Measurements from ENCODE around the gene CCL11. TPM values are rescaled to one million over a fixed set of nuclear protein-coding genes. Genes with fewer than 3 reads are reported as not detected.

CCL11 gene
- total RNA-seq: not detected in 2 replicates
- long read RNA-seq: 0 reads

DNA sequence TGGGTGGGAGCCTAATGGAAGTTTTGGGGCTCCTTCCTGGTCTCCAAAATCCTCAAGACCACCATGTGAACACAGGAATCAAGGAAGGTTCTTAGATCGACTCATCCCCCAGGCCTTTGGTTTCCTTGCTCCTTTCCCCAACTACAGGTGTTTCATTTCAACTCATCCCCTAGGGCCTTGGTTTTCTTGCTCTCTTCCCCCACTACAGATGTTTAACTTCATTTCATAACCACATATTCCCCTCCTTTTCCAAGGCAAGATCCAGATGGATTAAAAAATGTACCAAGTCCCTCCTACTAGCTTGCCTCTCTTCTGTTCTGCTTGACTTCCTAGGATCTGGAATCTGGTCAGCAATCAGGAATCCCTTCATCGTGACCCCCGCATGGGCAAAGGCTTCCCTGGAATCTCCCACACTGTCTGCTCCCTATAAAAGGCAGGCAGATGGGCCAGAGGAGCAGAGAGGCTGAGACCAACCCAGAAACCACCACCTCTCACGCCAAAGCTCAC lies at the start of gene CCL11:
CCL11 (plus strand) TSS at position 457 of the 507 bp plus-strand sequence. CDS start 67 bp downstream, outside the sequence.
- Mint-ChIP-seq H3K27ac (ENCODE audit: unreplicated experiment) (peak within 1 kb of the TSS; percentile 70), H3K36me3 (ENCODE audit: low read depth) (no peaks in the 10 kb centered on the region), H3K27me3 (ENCODE audit: low read depth) (peaks cover 84% of the 10 kb centered on the region), H3K9me3 (peaks cover 2% of the 10 kb centered on the region), H3K4me1 (no peaks in the 10 kb centered on the region), H3K4me3 (no peak within 1 kb of the TSS)
- TF ChIP-seq, protein P1, sequence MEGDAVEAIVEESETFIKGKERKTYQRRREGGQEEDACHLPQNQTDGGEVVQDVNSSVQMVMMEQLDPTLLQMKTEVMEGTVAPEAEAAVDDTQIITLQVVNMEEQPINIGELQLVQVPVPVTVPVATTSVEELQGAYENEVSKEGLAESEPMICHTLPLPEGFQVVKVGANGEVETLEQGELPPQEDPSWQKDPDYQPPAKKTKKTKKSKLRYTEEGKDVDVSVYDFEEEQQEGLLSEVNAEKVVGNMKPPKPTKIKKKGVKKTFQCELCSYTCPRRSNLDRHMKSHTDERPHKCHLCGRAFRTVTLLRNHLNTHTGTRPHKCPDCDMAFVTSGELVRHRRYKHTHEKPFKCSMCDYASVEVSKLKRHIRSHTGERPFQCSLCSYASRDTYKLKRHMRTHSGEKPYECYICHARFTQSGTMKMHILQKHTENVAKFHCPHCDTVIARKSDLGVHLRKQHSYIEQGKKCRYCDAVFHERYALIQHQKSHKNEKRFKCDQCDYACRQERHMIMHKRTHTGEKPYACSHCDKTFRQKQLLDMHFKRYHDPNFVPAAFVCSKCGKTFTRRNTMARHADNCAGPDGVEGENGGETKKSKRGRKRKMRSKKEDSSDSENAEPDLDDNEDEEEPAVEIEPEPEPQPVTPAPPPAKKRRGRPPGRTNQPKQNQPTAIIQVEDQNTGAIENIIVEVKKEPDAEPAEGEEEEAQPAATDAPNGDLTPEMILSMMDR (conservative IDR thresholded peaks at IDR 0.05): no peak
- DNase-seq (ENCODE audit: low read depth, low spot score): no peak

DNA sequence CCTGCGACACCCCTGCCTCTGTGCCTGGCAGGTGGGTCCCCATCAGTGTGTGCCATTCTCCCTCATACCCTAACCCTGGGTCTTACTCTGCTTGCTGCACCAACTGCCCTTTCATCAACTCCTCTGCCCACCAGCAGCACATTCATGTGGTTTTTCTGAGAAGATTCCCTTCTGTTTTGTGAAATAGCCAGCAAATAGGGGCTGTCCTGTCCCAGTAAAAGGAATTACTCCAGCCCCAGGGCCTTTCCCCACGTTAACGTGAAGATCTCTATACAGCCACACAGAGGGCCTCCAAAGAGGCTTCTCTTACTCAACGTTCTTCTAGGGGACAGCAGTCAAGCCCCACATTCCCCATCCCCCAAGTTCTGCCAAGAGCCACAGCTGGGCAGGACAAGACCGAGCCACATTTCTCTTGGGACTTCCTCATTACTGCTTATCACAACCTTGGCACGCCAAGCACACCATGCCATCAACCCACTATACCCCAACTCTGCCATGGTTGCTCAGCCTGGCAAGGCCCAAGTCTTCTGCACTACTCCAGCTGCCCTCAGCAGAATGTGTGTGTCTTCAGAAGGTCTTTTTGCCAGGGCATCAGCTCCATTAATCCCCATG lies 49.2 kb upstream of the CCL11 start:
- TF ChIP-seq, protein P1 (conservative IDR thresholded peaks at IDR 0.05): no peak
- H3K9me3 Mint-ChIP-seq: no peaks in the 10 kb centered on the region
- DNase-seq (ENCODE audit: low read depth, low spot score): no peak
- peak overlapping the region; percentile 75 for H3K27ac Mint-ChIP-seq (ENCODE audit: unreplicated experiment)
- no peaks in the 10 kb centered on the region for H3K36me3 Mint-ChIP-seq (ENCODE audit: low read depth)
- H3K27me3 Mint-ChIP-seq (ENCODE audit: low read depth): peaks cover 3% of the 10 kb centered on the region
- no peak overlapping the region for H3K4me3 Mint-ChIP-seq
- H3K4me1 Mint-ChIP-seq: peaks cover 13% of the 10 kb centered on the region

- H3K4me1 Mint-ChIP-seq: peaks cover 13% of the 10 kb centered on the region
- no peak overlapping the region for H3K4me3 Mint-ChIP-seq
- H3K36me3 Mint-ChIP-seq (ENCODE audit: low read depth): no peaks in the 10 kb centered on the region
- H3K27me3 Mint-ChIP-seq (ENCODE audit: low read depth): peaks cover 3% of the 10 kb centered on the region
- DNase-seq (ENCODE audit: low read depth, low spot score): no peak
- no peaks in the 10 kb centered on the region for H3K9me3 Mint-ChIP-seq
- TF ChIP-seq, protein P1 (conservative IDR thresholded peaks at IDR 0.05): no peak
- peak overlapping the region; percentile 35 for H3K27ac Mint-ChIP-seq (ENCODE audit: unreplicated experiment)
Observed at GRCh38 chr17:34237458-34237857, 48.1 kb upstream of the CCL11 start.

GRCh38 chr17:34241062-34241461 lies 44.5 kb upstream of the CCL11 start:
- Mint-ChIP-seq H3K9me3 (no peaks in the 10 kb centered on the region), H3K27me3 (ENCODE audit: low read depth) (no peaks in the 10 kb centered on the region), H3K4me3 (no peak overlapping the region), H3K4me1 (peaks cover 9% of the 10 kb centered on the region), H3K36me3 (ENCODE audit: low read depth) (no peaks in the 10 kb centered on the region), H3K27ac (ENCODE audit: unreplicated experiment) (no peak overlapping the region)
- no peak for DNase-seq (ENCODE audit: low read depth, low spot score)
- TF ChIP-seq, protein P1 (conservative IDR thresholded peaks at IDR 0.05): no peak

DNA sequence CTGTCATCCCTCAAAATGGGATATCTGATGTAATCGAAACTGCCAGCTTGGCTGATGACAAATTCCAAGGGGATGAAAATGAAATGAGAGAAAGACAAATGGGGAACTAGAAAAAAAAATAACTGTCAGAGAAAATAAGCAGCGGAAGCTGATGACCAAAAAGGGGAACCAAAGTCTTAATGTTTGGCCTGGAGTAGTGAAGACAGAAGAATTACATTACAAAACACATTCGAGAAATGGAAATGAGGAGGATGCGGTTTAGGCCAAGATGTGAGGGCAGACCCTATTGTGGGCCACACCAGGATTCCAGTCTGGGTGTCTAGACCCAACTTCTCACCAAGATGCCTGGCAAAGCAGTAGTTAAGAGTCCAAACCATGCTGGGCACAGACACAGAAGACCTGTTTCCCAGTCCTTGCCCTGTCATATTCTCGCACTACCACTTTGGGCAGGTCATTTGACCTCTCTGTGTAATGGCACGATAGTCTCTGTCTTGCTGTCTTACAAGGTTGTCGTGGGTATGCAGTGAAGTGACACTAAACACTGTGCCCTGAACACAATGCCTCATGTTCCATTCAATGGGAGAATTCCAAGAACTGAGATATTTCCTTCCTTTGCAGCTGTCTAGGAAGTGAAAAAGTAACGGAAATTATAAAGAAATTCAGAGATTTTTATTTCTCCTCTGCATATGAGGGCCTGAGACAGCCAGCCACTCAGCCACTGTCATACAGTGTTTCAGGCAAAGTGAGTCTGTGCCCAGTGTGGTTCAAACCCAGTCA lies 42.8 kb upstream of the CCL11 start:
- Mint-ChIP-seq H3K4me1 (peaks cover 9% of the 10 kb centered on the region), H3K27ac (ENCODE audit: unreplicated experiment) (no peak overlapping the region), H3K27me3 (ENCODE audit: low read depth) (peaks cover 2% of the 10 kb centered on the region), H3K9me3 (no peaks in the 10 kb centered on the region), H3K4me3 (no peak overlapping the region), H3K36me3 (ENCODE audit: low read depth) (no peaks in the 10 kb centered on the region)
- no peak for DNase-seq (ENCODE audit: low read depth, low spot score)
- TF ChIP-seq, protein P1 (conservative IDR thresholded peaks at IDR 0.05): no peak

Data from neural crest cell (in vitro differentiated cells).